Keratinocyte (primary cell): ENCODE data around the gene CAMKK2. TPM values are rescaled to one million over a fixed set of nuclear protein-coding genes. Genes with fewer than 3 reads are reported as not detected.

Source experiments
- DNase-seq: peaks from one replicate; pipeline ENCODE4 v3.0.0-alpha.2; 2011; ENCODE audit warnings: low read depth, missing footprints, low spot score
- FAIRE-seq: peaks from 2 replicates; lab custom pipeline; 2011; peaks lifted over from hg19 to GRCh38; lab: Jason Lieb, UNC
- H2AFZ ChIP-seq: 2 replicates; pipeline ENCODE4 v1.6.0; 2012; ENCODE audit warnings: low read length, control low read depth, inconsistent platforms; ENCODE audit not compliant: control insufficient read depth
- H3K27ac ChIP-seq: 2 replicates; pipeline ENCODE4 v1.5.1; 2011; ENCODE audit warnings: low read length; ENCODE audit not compliant: control insufficient read depth, insufficient read depth
- H3K27me3 ChIP-seq: 3 replicates; pipeline ENCODE4 v1.6.0; 2011; ENCODE audit warnings: low read length; ENCODE audit not compliant: control insufficient read depth, insufficient read depth; ENCODE audit errors: extremely low read depth
- H3K36me3 ChIP-seq, 2 experiments: 2 replicates in 1 of 2; 3 replicates in 1 of 2; pipeline ENCODE4 v1.5.1; 2011; ENCODE audit warnings: low read length in 2 of 2, mild to moderate bottlenecking in 1 of 2; ENCODE audit not compliant: control insufficient read depth in 2 of 2, insufficient read depth in 2 of 2; ENCODE audit errors: extremely low read depth in 1 of 2
- H3K4me1 ChIP-seq: 3 replicates; pipeline ENCODE4 v1.5.1; 2011; ENCODE audit warnings: low read length; ENCODE audit not compliant: control insufficient read depth, insufficient read depth; ENCODE audit errors: extremely low read depth
- H3K4me2 ChIP-seq: 3 replicates; pipeline ENCODE4 v1.6.0; 2011; ENCODE audit warnings: low read depth, low read length; ENCODE audit not compliant: control insufficient read depth, insufficient read depth; ENCODE audit errors: extremely low read depth
- H3K4me3 ChIP-seq, 3 experiments: fragments of 200-600 bp in 1 of 3; sonication (generic) in 1 of 3; 2 replicates in 2 of 3; 3 replicates in 1 of 3; pipeline ENCODE4 v1.5.1; 2011 to 2016; ENCODE audit warnings: low read length in 3 of 3, mild to moderate bottlenecking in 3 of 3, control low read depth in 2 of 3, inconsistent platforms in 1 of 3, low read depth in 1 of 3, mixed read lengths in 1 of 3, mixed run types in 1 of 3, moderate library complexity in 1 of 3; ENCODE audit not compliant: control insufficient read depth in 2 of 3, insufficient read depth in 2 of 3; ENCODE audit errors: extremely low read depth in 1 of 3
- H3K79me2 ChIP-seq: 2 replicates; pipeline ENCODE4 v1.6.0; 2012; ENCODE audit warnings: low read length; ENCODE audit not compliant: control insufficient read depth, insufficient read depth
- H3K9ac ChIP-seq: 3 replicates; pipeline ENCODE4 v1.6.0; 2011; ENCODE audit warnings: low read length; ENCODE audit not compliant: control insufficient read depth, insufficient read depth; ENCODE audit errors: extremely low read depth
- H3K9me1 ChIP-seq: 3 replicates; pipeline ENCODE4 v1.6.0; 2011; ENCODE audit warnings: low read length; ENCODE audit not compliant: control insufficient read depth, insufficient read depth; ENCODE audit errors: extremely low read depth
- H3K9me3 ChIP-seq: 2 replicates; pipeline ENCODE4 v1.5.1; 2012; ENCODE audit warnings: low read depth, low read length; ENCODE audit not compliant: control insufficient read depth
- H4K20me1 ChIP-seq: 3 replicates; pipeline ENCODE4 v1.6.0; 2011; ENCODE audit warnings: low read length; ENCODE audit not compliant: control insufficient read depth, insufficient read depth; ENCODE audit errors: extremely low read depth
- EZH2 ChIP-seq: IDR thresholded peaks from one replicate; pipeline ENCODE4 v1.6.1; 2012; ENCODE audit warnings: inconsistent platforms, mild to moderate bottlenecking, low read length, moderate library complexity
- dilution Hi-C: fragments of 300-500 bp; cut with MboI; formaldehyde crosslinking; loops from one replicate; pipeline ENCODE4 v1.7.0; 2020; ENCODE audit warnings: low sequenced_read_pairs; ENCODE audit not compliant: extremely low pct_ligation_motif_present
- polyA plus RNA-seq, 5 experiments: library from polyadenylated mRNA; depleted of rRNA in 3 of 5; stranded (reverse) in 3 of 5; stranded (forward) in 1 of 5; unstranded in 1 of 5; fragments of >200 nt; gene quantifications; 1 replicate in 1 of 5; 2 replicates in 3 of 5; 3 replicates in 1 of 5; pipeline versions ENCODE4 v1.2.1 to v1.2.3, GENCODE V29; 2011 to 2012; ENCODE audit warnings: missing spikeins in 2 of 5, low read depth in 1 of 5, low replicate concordance in 1 of 5
- TF ChIP-seq, protein P1 (sequence below), 3 experiments: IDR thresholded peaks in 1 of 3; conservative IDR thresholded peaks in 1 of 3; optimal IDR thresholded peaks in 1 of 3; 2 replicates in 2 of 3; 3 replicates in 1 of 3; pipeline versions ENCODE3 to v1.5.1; 2011; ENCODE audit warnings: low read length in 3 of 3, mild to moderate bottlenecking in 3 of 3, moderate library complexity in 2 of 3, control low read depth in 1 of 3, inconsistent platforms in 1 of 3; ENCODE audit not compliant: insufficient read depth in 2 of 3; ENCODE audit errors: extremely low read depth in 1 of 3

The CAMKK2 gene
- polyA plus RNA-seq, 1 donor (not counting 4 experiments of a cell fraction or from before 2014, with no cell fraction given): 18.6 TPM

- Histone ChIP-seq H3K9me3 (no peaks in the 10 kb centered on the region), H2AFZ (no peak overlapping the region), H3K36me3 (peaks cover 4 to 25% of the 10 kb centered on the region in 2 experiments), H3K27me3 (no peaks in the 10 kb centered on the region), H3K79me2 (no peaks in the 10 kb centered on the region), H4K20me1 (no peaks in the 10 kb centered on the region), H3K27ac (no peak overlapping the region), H3K4me3 (no peak overlapping the region), H3K4me2 (no peak overlapping the region), H3K9ac (no peak overlapping the region), H3K4me1 (no peaks in the 10 kb centered on the region), H3K9me1 (no peaks in the 10 kb centered on the region)
- FAIRE-seq (no peak), DNase-seq (no peak)
- TF ChIP-seq EZH2: no peak
- TF ChIP-seq, protein P1, sequence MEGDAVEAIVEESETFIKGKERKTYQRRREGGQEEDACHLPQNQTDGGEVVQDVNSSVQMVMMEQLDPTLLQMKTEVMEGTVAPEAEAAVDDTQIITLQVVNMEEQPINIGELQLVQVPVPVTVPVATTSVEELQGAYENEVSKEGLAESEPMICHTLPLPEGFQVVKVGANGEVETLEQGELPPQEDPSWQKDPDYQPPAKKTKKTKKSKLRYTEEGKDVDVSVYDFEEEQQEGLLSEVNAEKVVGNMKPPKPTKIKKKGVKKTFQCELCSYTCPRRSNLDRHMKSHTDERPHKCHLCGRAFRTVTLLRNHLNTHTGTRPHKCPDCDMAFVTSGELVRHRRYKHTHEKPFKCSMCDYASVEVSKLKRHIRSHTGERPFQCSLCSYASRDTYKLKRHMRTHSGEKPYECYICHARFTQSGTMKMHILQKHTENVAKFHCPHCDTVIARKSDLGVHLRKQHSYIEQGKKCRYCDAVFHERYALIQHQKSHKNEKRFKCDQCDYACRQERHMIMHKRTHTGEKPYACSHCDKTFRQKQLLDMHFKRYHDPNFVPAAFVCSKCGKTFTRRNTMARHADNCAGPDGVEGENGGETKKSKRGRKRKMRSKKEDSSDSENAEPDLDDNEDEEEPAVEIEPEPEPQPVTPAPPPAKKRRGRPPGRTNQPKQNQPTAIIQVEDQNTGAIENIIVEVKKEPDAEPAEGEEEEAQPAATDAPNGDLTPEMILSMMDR (optimal IDR thresholded peaks at IDR 0.05 in 1 of 3, IDR thresholded peaks at IDR 0.05 in 1 of 3, conservative IDR thresholded peaks at IDR 0.05 in 1 of 3; ENCODE audit: extremely low read depth in 1 of 3, insufficient read depth in 2 of 3, low read length in 3 of 3): no peak
- dilution Hi-C loops: no loop called here
These were observed 59.7 kb downstream of the CAMKK2 start for GRCh38 chr12:121236776-121237175.

DNA sequence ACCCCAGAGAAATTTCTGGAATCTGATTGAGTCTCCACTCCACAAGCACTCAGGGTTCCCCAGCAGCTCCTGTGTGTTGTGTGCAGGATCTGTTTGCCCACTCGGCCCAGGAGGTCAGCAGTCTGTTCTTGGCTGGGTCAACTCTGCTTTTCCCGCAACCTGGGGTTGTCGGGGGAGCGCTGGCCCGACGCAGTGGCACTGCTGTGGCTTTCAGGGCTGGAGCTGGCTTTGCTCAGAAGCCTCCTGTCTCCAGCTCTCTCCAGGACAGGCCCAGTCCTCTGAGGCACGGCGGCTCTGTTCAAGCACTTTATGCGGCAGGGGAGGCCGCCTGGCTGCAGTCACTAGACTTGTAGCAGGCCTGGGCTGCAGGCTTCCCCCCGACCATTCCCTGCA lies 62.9 kb downstream of the CAMKK2 start:
- no peaks in the 10 kb centered on the region for H3K27me3 ChIP-seq
- DNase-seq (no peak), FAIRE-seq (no peak)
- H3K4me2 ChIP-seq: no peak overlapping the region
- peaks cover 13% of the 10 kb centered on the region for H3K4me1 ChIP-seq
- no peaks in the 10 kb centered on the region for H3K9me3 ChIP-seq
- peaks cover 0 to 13% of the 10 kb centered on the region in 2 experiments for H3K36me3 ChIP-seq
- TF ChIP-seq, protein P1 (optimal IDR thresholded peaks at IDR 0.05 in 1 of 3, IDR thresholded peaks at IDR 0.05 in 1 of 3, conservative IDR thresholded peaks at IDR 0.05 in 1 of 3; ENCODE audit: extremely low read depth in 1 of 3, insufficient read depth in 2 of 3, low read length in 3 of 3): no peak
- TF ChIP-seq EZH2: no peak
- H3K4me3 ChIP-seq: no peak overlapping the region
- H3K27ac ChIP-seq: no peak overlapping the region
- dilution Hi-C loops: no loop called here
- H3K79me2 ChIP-seq: no peaks in the 10 kb centered on the region
- H3K9me1 ChIP-seq: no peaks in the 10 kb centered on the region
- H2AFZ ChIP-seq: no peak overlapping the region
- no peak overlapping the region for H3K9ac ChIP-seq
- H4K20me1 ChIP-seq: no peaks in the 10 kb centered on the region
